Parathyroid adenoma (tissue), 2 donors: Measurements from ENCODE around the gene SMG6.

Experiments used
- H2AFZ ChIP-seq: fragments of 300-600 bp; sonication (generic); one replicate; pipeline ENCODE4 v1.7.0; 2017; ENCODE audit warnings: antibody characterized with exemption, mild to moderate bottlenecking
- H3K27ac ChIP-seq: fragments of 300-600 bp; sonication (generic); one replicate; pipeline ENCODE4 v1.7.0; 2017
- H3K27me3 ChIP-seq: fragments of 300-600 bp; sonication (generic); one replicate; pipeline ENCODE4 v1.7.0; 2017; ENCODE audit warnings: low read length; ENCODE audit not compliant: control insufficient read depth, insufficient read depth
- H3K36me3 ChIP-seq: fragments of 300-600 bp; sonication (generic); one replicate; pipeline ENCODE4 v1.7.0; 2017; ENCODE audit warnings: low read length; ENCODE audit not compliant: control insufficient read depth, insufficient read depth
- H3K4me1 ChIP-seq: fragments of 300-600 bp; sonication (generic); one replicate; pipeline ENCODE4 v1.7.0; 2017; ENCODE audit warnings: control low read depth
- H3K4me2 ChIP-seq: fragments of 300-600 bp; sonication (generic); one replicate; pipeline ENCODE4 v1.7.0; 2017; ENCODE audit warnings: low read length
- H3K4me3 ChIP-seq: fragments of 300-600 bp; sonication (generic); one replicate; pipeline ENCODE4 v1.7.0; 2017; ENCODE audit warnings: low read depth, low read length
- H3K79me2 ChIP-seq: fragments of 300-600 bp; sonication (generic); one replicate; pipeline ENCODE4 v1.7.0; 2017; ENCODE audit warnings: control low read depth
- H3K9ac ChIP-seq: fragments of 300-600 bp; sonication (generic); one replicate; pipeline ENCODE4 v1.7.0; 2017; ENCODE audit warnings: mild to moderate bottlenecking
- H3K9me3 ChIP-seq: fragments of 300-600 bp; sonication (generic); one replicate; pipeline ENCODE4 v1.7.0; 2017; ENCODE audit warnings: low read length; ENCODE audit not compliant: control insufficient read depth
- CTCF ChIP-seq: fragments of 300-600 bp; sonication (generic); IDR thresholded peaks from one replicate; pipeline ENCODE4 v1.7.0; 2017; ENCODE audit warnings: antibody characterized with exemption, mild to moderate bottlenecking
- donor health status: primary hyperparathyroidism.

Gene SMG6

GRCh38 chr17:2124391-2124790 lies 179.2 kb downstream of the SMG6 start:
- no peaks in the 10 kb centered on the region for H3K9me3 ChIP-seq
- H3K27me3 ChIP-seq: no peaks in the 10 kb centered on the region
- H3K4me3 ChIP-seq: no peak overlapping the region
- H3K4me1 ChIP-seq: peaks cover 9% of the 10 kb centered on the region
- H2AFZ ChIP-seq: no peak overlapping the region
- no peak overlapping the region for H3K4me2 ChIP-seq
- peak overlapping the region; percentile 52 for H3K27ac ChIP-seq
- TF ChIP-seq CTCF: no peak
- no peak overlapping the region for H3K9ac ChIP-seq
- H3K36me3 ChIP-seq: no peaks in the 10 kb centered on the region
- peaks cover 2% of the 10 kb centered on the region for H3K79me2 ChIP-seq

- no peak for TF ChIP-seq CTCF
- no peaks in the 10 kb centered on the region for H3K27me3 ChIP-seq
- no peak overlapping the region for H3K4me2 ChIP-seq
- H3K27ac ChIP-seq: peak overlapping the region; percentile 52
- H3K36me3 ChIP-seq: no peaks in the 10 kb centered on the region
- H3K9me3 ChIP-seq: no peaks in the 10 kb centered on the region
- peaks cover 2% of the 10 kb centered on the region for H3K79me2 ChIP-seq
- H3K4me1 ChIP-seq: peaks cover 9% of the 10 kb centered on the region
- H3K9ac ChIP-seq: no peak overlapping the region
- no peak overlapping the region for H2AFZ ChIP-seq
- no peak overlapping the region for H3K4me3 ChIP-seq
Measured at GRCh38 chr17:2123375-2124251, 180.0 kb downstream of the SMG6 start.

GRCh38 chr17:2122641-2123302 lies 180.8 kb downstream of the SMG6 start:
- H3K9me3 ChIP-seq: no peaks in the 10 kb centered on the region
- H3K36me3 ChIP-seq: no peaks in the 10 kb centered on the region
- peaks cover 2% of the 10 kb centered on the region for H3K79me2 ChIP-seq
- H2AFZ ChIP-seq: no peak overlapping the region
- H3K4me2 ChIP-seq: no peak overlapping the region
- no peaks in the 10 kb centered on the region for H3K27me3 ChIP-seq
- H3K27ac ChIP-seq: peak overlapping the region; percentile 52
- H3K4me1 ChIP-seq: peaks cover 9% of the 10 kb centered on the region
- TF ChIP-seq CTCF: no peak
- no peak overlapping the region for H3K9ac ChIP-seq
- H3K4me3 ChIP-seq: no peak overlapping the region

DNA sequence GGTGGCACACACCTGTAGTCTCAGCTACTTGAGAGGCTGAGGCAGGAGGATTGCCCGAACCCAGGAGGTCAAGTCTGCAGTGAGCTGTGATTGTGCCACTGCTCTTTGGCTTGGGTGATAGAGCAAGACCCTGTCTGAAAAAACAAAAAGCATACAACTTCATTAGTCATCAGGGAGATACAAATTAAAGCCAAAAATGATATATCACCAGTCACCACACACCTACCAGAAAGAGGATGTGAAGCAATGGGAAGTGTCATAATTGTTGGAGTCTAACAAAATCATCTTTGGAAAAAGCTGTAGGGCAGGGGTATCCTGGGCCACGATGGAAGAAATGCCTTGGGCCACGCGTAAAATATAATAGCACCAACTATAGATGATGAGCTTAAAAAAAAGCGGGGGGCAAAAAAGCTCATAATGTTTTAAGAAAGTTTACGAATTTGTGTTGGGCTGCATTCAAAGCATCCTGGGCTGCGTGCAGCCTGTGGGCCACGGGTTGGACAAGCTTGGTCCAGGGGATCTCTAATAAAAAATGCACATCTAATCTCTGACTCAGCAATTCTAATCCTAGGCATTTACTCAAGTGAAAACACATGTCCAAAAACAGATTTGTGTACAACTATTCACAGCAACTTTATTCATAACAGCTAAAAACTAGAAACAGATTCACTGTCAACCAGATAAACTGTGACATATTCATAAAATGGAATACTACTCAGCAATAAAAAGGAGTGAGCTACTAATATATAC lies 182.8 kb downstream of the SMG6 start:
- TF ChIP-seq CTCF: no peak
- Histone ChIP-seq H3K4me2 (no peak overlapping the region), H3K79me2 (peaks cover 2% of the 10 kb centered on the region), H3K9me3 (no peaks in the 10 kb centered on the region), H3K9ac (no peak overlapping the region), H3K4me1 (peaks cover 9% of the 10 kb centered on the region), H2AFZ (no peak overlapping the region), H3K27ac (no peak overlapping the region), H3K36me3 (no peaks in the 10 kb centered on the region), H3K27me3 (no peaks in the 10 kb centered on the region), H3K4me3 (no peak overlapping the region)
